Measurements from ENCODE around the gene TRAPPC11. TPM values are rescaled to one million over a fixed set of nuclear protein-coding genes. Genes with fewer than 3 reads are reported as not detected.
A peak's percentile ranks its signal among the peaks of the same experiment; 100 is the strongest.

Gene TRAPPC11
- total RNA-seq, 2 experiments from 2014 or later: 14.7 to 19.2 TPM

- H3K27me3 Mint-ChIP-seq: peaks cover 25% of the 10 kb centered on the region
- no peak overlapping the region for H3K27ac Mint-ChIP-seq
- no peak for TF ChIP-seq CTCF (IDR thresholded peaks at IDR 0.05)
- ATAC-seq (ENCODE audit: poor library complexity) (no peak), DNase-seq (no peak)
- H3K36me3 ChIP-seq (ENCODE audit: insufficient read depth, low read length): no peaks in the 10 kb centered on the region
- H3K27ac ChIP-seq (ENCODE audit: low read depth in 1 of 2, low read length in 2 of 2): no peak overlapping the region
- ChIA-PET CTCF (no interaction called here), POLR2A (no interaction called here)
- no peak overlapping the region for H3K4me3 ChIP-seq (ENCODE audit: low read length)
- intact Hi-C loops (cut with DNase I, micrococcal nuclease): no loop called here
- H3K4me1 Mint-ChIP-seq (ENCODE audit: low read depth): no peaks in the 10 kb centered on the region
- H3K27me3 ChIP-seq (ENCODE audit: control insufficient read depth in 1 of 2, insufficient read depth in 2 of 2, low read length in 2 of 2): peaks cover 0 to 2% of the 10 kb centered on the region in 2 experiments
- H3K9me3 Mint-ChIP-seq: no peaks in the 10 kb centered on the region
- no peaks in the 10 kb centered on the region for H3K4me1 ChIP-seq (ENCODE audit: insufficient read depth, low read length)
- no peaks in the 10 kb centered on the region for H3K9me3 ChIP-seq (ENCODE audit: control insufficient read depth in 1 of 2, insufficient read depth in 1 of 2, low read length in 2 of 2)
- H3K4me3 Mint-ChIP-seq: no peak overlapping the region
- H3K36me3 Mint-ChIP-seq (ENCODE audit: low read depth): no peaks in the 10 kb centered on the region
Measured at GRCh38 chr4:183618681-183619080, 40.4 kb upstream of the TRAPPC11 start.

GRCh38 chr4:183620421-183620820 is 38.7 kb upstream of the TRAPPC11 start:
- intact Hi-C loops (cut with DNase I, micrococcal nuclease): no loop called here
- H3K9me3 ChIP-seq (ENCODE audit: control insufficient read depth in 1 of 2, insufficient read depth in 1 of 2, low read length in 2 of 2): no peaks in the 10 kb centered on the region
- no peaks in the 10 kb centered on the region for H3K9me3 Mint-ChIP-seq
- no peak overlapping the region for H3K27ac Mint-ChIP-seq
- no peak overlapping the region for H3K4me3 ChIP-seq (ENCODE audit: low read length)
- CTCF ChIA-PET: no interaction called here
- H3K27ac ChIP-seq (ENCODE audit: low read depth in 1 of 2, low read length in 2 of 2): no peak overlapping the region
- ATAC-seq (ENCODE audit: poor library complexity): no peak
- H3K36me3 ChIP-seq (ENCODE audit: insufficient read depth, low read length): no peaks in the 10 kb centered on the region
- peaks cover 14% of the 10 kb centered on the region for H3K27me3 Mint-ChIP-seq
- no peaks in the 10 kb centered on the region for H3K36me3 Mint-ChIP-seq (ENCODE audit: low read depth)
- POLR2A ChIA-PET: no interaction called here
- DNase-seq: no peak
- no peaks in the 10 kb centered on the region for H3K4me1 Mint-ChIP-seq (ENCODE audit: low read depth)
- no peaks in the 10 kb centered on the region for H3K4me1 ChIP-seq (ENCODE audit: insufficient read depth, low read length)
- no peak overlapping the region for H3K4me3 Mint-ChIP-seq
- peaks cover 0 to 2% of the 10 kb centered on the region in 2 experiments for H3K27me3 ChIP-seq (ENCODE audit: control insufficient read depth in 1 of 2, insufficient read depth in 2 of 2, low read length in 2 of 2)
- TF ChIP-seq CTCF (IDR thresholded peaks at IDR 0.05): no peak

- POLR2A ChIA-PET: no interaction called here
- Mint-ChIP-seq H3K27ac (no peak overlapping the region), H3K4me3 (no peak overlapping the region), H3K27me3 (peaks cover 10% of the 10 kb centered on the region), H3K36me3 (ENCODE audit: low read depth) (no peaks in the 10 kb centered on the region), H3K9me3 (no peaks in the 10 kb centered on the region), H3K4me1 (ENCODE audit: low read depth) (no peaks in the 10 kb centered on the region)
- CTCF ChIA-PET: no interaction called here
- H3K27ac ChIP-seq (ENCODE audit: low read depth in 1 of 2, low read length in 2 of 2): no peak overlapping the region
- peaks cover 0 to 2% of the 10 kb centered on the region in 2 experiments for H3K27me3 ChIP-seq (ENCODE audit: control insufficient read depth in 1 of 2, insufficient read depth in 2 of 2, low read length in 2 of 2)
- no peaks in the 10 kb centered on the region for H3K36me3 ChIP-seq (ENCODE audit: insufficient read depth, low read length)
- no peak for ATAC-seq (ENCODE audit: poor library complexity)
- H3K4me3 ChIP-seq (ENCODE audit: low read length): no peak overlapping the region
- no peak for TF ChIP-seq CTCF (IDR thresholded peaks at IDR 0.05)
- peak in 1 of 14 experiments; percentile 3 for DNase-seq
- no peaks in the 10 kb centered on the region for H3K4me1 ChIP-seq (ENCODE audit: insufficient read depth, low read length)
- no peaks in the 10 kb centered on the region for H3K9me3 ChIP-seq (ENCODE audit: control insufficient read depth in 1 of 2, insufficient read depth in 1 of 2, low read length in 2 of 2)
- intact Hi-C loops (cut with DNase I, micrococcal nuclease): no loop called here
Measured at GRCh38 chr4:183621875-183622274, 37.2 kb upstream of the TRAPPC11 start.

Data from CD4-positive, alpha-beta T cell (primary cell).